Activated naive CD4-positive, alpha-beta T cell treated with Interleukin-2 at 50 U/mL for 16 hours (primary cell): ENCODE results near the gene CDC20B.

Source experiments
- DNase-seq: peaks from one replicate; pipeline ENCODE4 v3.0.0-alpha.2; 2020

The CDC20B gene

GRCh38 chr5:55172937-55173686, at the start of gene CDC20B:
Gene CDC20B (minus strand): TSS chr5:55173177. CDS start chr5:55173000, 177 bp downstream.
- DNase-seq = peak; percentile 78

- no peak for DNase-seq
These were observed 49.4 kb upstream of the CDC20B start for GRCh38 chr5:55222092-55222984.

- no peak for DNase-seq
These were observed 47.6 kb upstream of the CDC20B start for GRCh38 chr5:55220433-55221185.

- DNase-seq = no peak
These were observed 46.8 kb upstream of the CDC20B start for GRCh38 chr5:55219770-55220169.

GRCh38 chr5:55218967-55219366, 46.0 kb upstream of the CDC20B start:
- no peak for DNase-seq

- DNase-seq = no peak
These were observed 38.4 kb upstream of the CDC20B start for GRCh38 chr5:55211184-55211874.

- DNase-seq = no peak
These were observed 32.0 kb upstream of the CDC20B start for GRCh38 chr5:55205001-55205400.

GRCh38 chr5:55191165-55191564, 18.2 kb upstream of the CDC20B start:
- DNase-seq = no peak

GRCh38 chr5:55188656-55189540, 15.9 kb upstream of the CDC20B start:
- DNase-seq = no peak

- DNase-seq = no peak
These were observed 14.4 kb upstream of the CDC20B start for GRCh38 chr5:55187370-55187769.

- no peak for DNase-seq
These were observed 7.0 kb upstream of the CDC20B start for GRCh38 chr5:55180016-55180415.

- no peak for DNase-seq
These were observed 4.1 kb upstream of the CDC20B start for GRCh38 chr5:55177078-55177477.

- peak; percentile 17 for DNase-seq
These were observed 3.3 kb upstream of the CDC20B start for GRCh38 chr5:55176176-55176818.

GRCh38 chr5:55175781-55176175, 2.8 kb upstream of the CDC20B start:
- DNase-seq = no peak

- DNase-seq = no peak
These were observed 782 bp upstream of the CDC20B start for GRCh38 chr5:55173687-55174230.

GRCh38 chr5:55172051-55172899, 702 bp downstream of the CDC20B start:
- DNase-seq = peak; percentile 52

- no peak for DNase-seq
These were observed 1.5 kb downstream of the CDC20B start for GRCh38 chr5:55171471-55171870.

GRCh38 chr5:55162666-55163065, 10.3 kb downstream of the CDC20B start:
- DNase-seq = no peak

GRCh38 chr5:55160493-55161209, 12.3 kb downstream of the CDC20B start:
- DNase-seq = no peak
